ENCODE data around the gene UPF1.

DNA sequence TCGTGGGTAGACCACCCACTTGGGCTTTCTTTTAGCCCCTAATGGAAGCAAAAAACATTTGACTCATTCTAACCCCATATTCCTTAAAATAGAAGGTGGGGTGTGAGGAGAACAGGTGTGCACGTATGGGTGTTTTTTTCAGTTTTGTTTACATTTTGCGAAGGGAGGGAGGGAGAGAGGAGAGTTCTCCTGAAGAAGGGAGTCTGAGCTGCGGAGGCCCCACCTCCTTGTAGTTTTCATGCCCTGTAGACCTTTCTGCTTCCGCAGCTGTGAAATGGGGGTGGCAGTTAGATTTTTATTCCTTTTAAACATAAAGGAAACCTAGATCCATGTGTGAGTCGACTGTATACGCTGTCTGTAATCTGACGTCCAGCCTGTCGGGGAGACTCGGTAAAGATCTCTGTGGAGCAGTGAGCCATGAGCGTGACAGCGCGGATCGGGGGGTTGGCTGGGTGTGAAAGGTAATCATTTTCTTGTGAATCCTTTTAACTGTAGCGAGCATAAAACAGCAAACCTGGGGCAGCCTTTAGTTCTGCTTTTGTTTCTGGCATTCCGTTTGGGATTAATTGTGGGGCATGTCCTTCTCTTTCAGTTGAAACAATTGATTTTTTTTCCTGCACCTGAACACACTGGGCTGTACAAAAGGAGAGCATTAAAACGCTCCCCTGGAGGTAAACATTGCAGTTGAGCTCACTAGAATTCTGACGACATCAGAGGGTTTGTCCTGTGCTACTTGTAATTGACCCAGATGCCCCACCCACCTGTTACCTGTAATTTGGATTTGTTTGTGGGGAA lies 2.3 kb downstream of the UPF1 start:
- TF ChIP-seq, protein P1, sequence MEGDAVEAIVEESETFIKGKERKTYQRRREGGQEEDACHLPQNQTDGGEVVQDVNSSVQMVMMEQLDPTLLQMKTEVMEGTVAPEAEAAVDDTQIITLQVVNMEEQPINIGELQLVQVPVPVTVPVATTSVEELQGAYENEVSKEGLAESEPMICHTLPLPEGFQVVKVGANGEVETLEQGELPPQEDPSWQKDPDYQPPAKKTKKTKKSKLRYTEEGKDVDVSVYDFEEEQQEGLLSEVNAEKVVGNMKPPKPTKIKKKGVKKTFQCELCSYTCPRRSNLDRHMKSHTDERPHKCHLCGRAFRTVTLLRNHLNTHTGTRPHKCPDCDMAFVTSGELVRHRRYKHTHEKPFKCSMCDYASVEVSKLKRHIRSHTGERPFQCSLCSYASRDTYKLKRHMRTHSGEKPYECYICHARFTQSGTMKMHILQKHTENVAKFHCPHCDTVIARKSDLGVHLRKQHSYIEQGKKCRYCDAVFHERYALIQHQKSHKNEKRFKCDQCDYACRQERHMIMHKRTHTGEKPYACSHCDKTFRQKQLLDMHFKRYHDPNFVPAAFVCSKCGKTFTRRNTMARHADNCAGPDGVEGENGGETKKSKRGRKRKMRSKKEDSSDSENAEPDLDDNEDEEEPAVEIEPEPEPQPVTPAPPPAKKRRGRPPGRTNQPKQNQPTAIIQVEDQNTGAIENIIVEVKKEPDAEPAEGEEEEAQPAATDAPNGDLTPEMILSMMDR (IDR thresholded peaks at IDR 0.05), result no peak
- no peak for TF ChIP-seq EZH2 (IDR thresholded peaks at IDR 0.05)
